WTC11 (cell line): ENCODE measurements around the gene HHAT. TPM values are rescaled to one million over a fixed set of nuclear protein-coding genes. Genes with fewer than 3 reads are reported as not detected.

Experiments
- ATAC-seq: fragments of 200-7000 bp; cut with Tn5 transposase; 2 replicates; pipeline ENCODE4 v1.10.0; 2021; ENCODE audit warnings: mild to moderate bottlenecking, moderate library complexity
- CTCF ChIA-PET: fragments of 300-600 bp; sonication (Branson Sonifier 250); formaldehyde crosslinking; loops from one replicate; lab custom pipeline; 2021; ENCODE audit warnings: antibody characterized with exemption; lab: Charles Lee
- POLR2A ChIA-PET: fragments of 350-600 bp; sonication (Branson Sonifier 250); formaldehyde crosslinking; loops from one replicate; lab custom pipeline; 2021; ENCODE audit warnings: antibody characterized with exemption; lab: Charles Lee
- DNase-seq: peaks from one replicate; pipeline ENCODE4 v3.0.0; 2021; ENCODE audit warnings: low spot score
- H3K27ac Mint-ChIP-seq: 2 replicates; pipeline ENCODE4 v1.8.0; 2021; ENCODE audit warnings: mixed read lengths
- H3K27me3 Mint-ChIP-seq: 2 replicates; pipeline ENCODE4 v1.8.0; 2021; ENCODE audit warnings: low read depth, mild to moderate bottlenecking, moderate library complexity, mixed read lengths
- H3K36me3 Mint-ChIP-seq: 2 replicates; pipeline ENCODE4 v1.8.0; 2021; ENCODE audit warnings: mixed read lengths
- H3K4me1 Mint-ChIP-seq: 2 replicates; pipeline ENCODE4 v1.8.0; 2022; ENCODE audit warnings: mixed read lengths
- H3K4me3 Mint-ChIP-seq: 2 replicates; pipeline ENCODE4 v1.8.0; 2021; ENCODE audit warnings: mild to moderate bottlenecking, moderate library complexity, mixed read lengths
- H3K9me3 Mint-ChIP-seq: 2 replicates; pipeline ENCODE4 v1.8.0; 2021; ENCODE audit warnings: mixed read lengths
- CREB1 ChIP-seq: sonication (generic); formaldehyde crosslinking; IDR thresholded peaks from 2 replicates; pipeline ENCODE4 v1.8.0; 2023; ENCODE audit warnings: mild to moderate bottlenecking, missing genetic modification reagents
- ELF4 ChIP-seq: sonication (generic); formaldehyde crosslinking; IDR thresholded peaks from 2 replicates; pipeline ENCODE4 v1.8.1; 2022; ENCODE audit warnings: low read depth, mild to moderate bottlenecking, moderate library complexity, missing genetic modification reagents
- FOXP1 ChIP-seq: sonication (generic); formaldehyde crosslinking; IDR thresholded peaks from 2 replicates; pipeline ENCODE4 v1.8.0; 2022; ENCODE audit warnings: missing genetic modification reagents, mild to moderate bottlenecking, moderate library complexity, borderline replicate concordance
- IRF2 ChIP-seq: sonication (generic); formaldehyde crosslinking; IDR thresholded peaks from 2 replicates; pipeline ENCODE4 v1.8.0; 2022; ENCODE audit warnings: low read depth, missing genetic modification reagents, borderline replicate concordance
- MYBL2 ChIP-seq: sonication (generic); formaldehyde crosslinking; IDR thresholded peaks from 2 replicates; pipeline ENCODE4 v1.8.1; 2023; ENCODE audit warnings: mild to moderate bottlenecking, moderate library complexity, missing genetic modification reagents
- NR1H2 ChIP-seq: sonication (generic); formaldehyde crosslinking; IDR thresholded peaks from 2 replicates; pipeline ENCODE4 v1.9.0; 2021; ENCODE audit warnings: mild to moderate bottlenecking, moderate library complexity, missing genetic modification reagents
- NR2C2 ChIP-seq: sonication (generic); formaldehyde crosslinking; IDR thresholded peaks from 2 replicates; pipeline ENCODE4 v1.8.0; 2022; ENCODE audit warnings: mild to moderate bottlenecking, missing genetic modification reagents
- RELA ChIP-seq: sonication (generic); formaldehyde crosslinking; IDR thresholded peaks from 2 replicates; pipeline ENCODE4 v1.8.1; 2022; ENCODE audit warnings: missing genetic modification reagents, mild to moderate bottlenecking, borderline replicate concordance
- SOX15 ChIP-seq: fragments of 250-450 bp; sonication (Bioruptor Pico); IDR thresholded peaks from 2 replicates; pipeline ENCODE4 v1.9.0; 2021; ENCODE audit warnings: mild to moderate bottlenecking
- SP1 ChIP-seq: sonication (generic); formaldehyde crosslinking; conservative IDR thresholded peaks from 2 replicates; pipeline ENCODE4 v1.8.1; 2022; ENCODE audit warnings: missing genetic modification reagents
- TCF7 ChIP-seq: sonication (generic); formaldehyde crosslinking; IDR thresholded peaks from 2 replicates; pipeline ENCODE4 v1.8.0; 2022; ENCODE audit warnings: mild to moderate bottlenecking, low read depth, missing genetic modification reagents, moderate library complexity
- ZNF121 ChIP-seq: sonication (generic); formaldehyde crosslinking; IDR thresholded peaks from 2 replicates; pipeline ENCODE4 v1.8.0; 2023; ENCODE audit warnings: missing genetic modification reagents
- ZNF219 ChIP-seq: sonication (generic); formaldehyde crosslinking; IDR thresholded peaks from 2 replicates; pipeline ENCODE4 v1.8.0; 2023; ENCODE audit warnings: missing genetic modification reagents, mild to moderate bottlenecking, borderline replicate concordance
- ZNF232 ChIP-seq: sonication (generic); formaldehyde crosslinking; IDR thresholded peaks from 2 replicates; pipeline ENCODE4 v1.8.0; 2022; ENCODE audit warnings: mild to moderate bottlenecking, missing genetic modification reagents
- ZNF416 ChIP-seq: fragments of 250-450 bp; sonication (Bioruptor Pico); IDR thresholded peaks from 2 replicates; pipeline ENCODE4 v1.9.0; 2021; ENCODE audit warnings: mild to moderate bottlenecking, inconsistent platforms
- total RNA-seq: library from RNA; stranded (reverse); gene quantifications from 3 replicates; pipeline ENCODE4 v1.2.3, GENCODE V29; 2021
- TF ChIP-seq, protein P1 (sequence below): sonication (generic); formaldehyde crosslinking; IDR thresholded peaks from 2 replicates; pipeline ENCODE4 v1.8.1; 2022; ENCODE audit warnings: mild to moderate bottlenecking, missing genetic modification reagents, moderate library complexity, borderline replicate concordance
- TF ChIP-seq, protein P2 (sequence below): sonication (generic); formaldehyde crosslinking; IDR thresholded peaks from 2 replicates; pipeline ENCODE4 v1.8.1; 2022; ENCODE audit warnings: missing genetic modification reagents, borderline replicate concordance
- TF ChIP-seq, protein P3 (sequence below): sonication (generic); formaldehyde crosslinking; conservative IDR thresholded peaks from 2 replicates; pipeline ENCODE4 v1.8.1; 2022; ENCODE audit warnings: mild to moderate bottlenecking, missing genetic modification reagents
- TF ChIP-seq, protein P4 (sequence below): fragments of 250-450 bp; sonication (Bioruptor Pico); conservative IDR thresholded peaks from 2 replicates; pipeline ENCODE4 v1.9.0; 2021; ENCODE audit warnings: mild to moderate bottlenecking
- TF ChIP-seq, protein P5 (sequence below): fragments of 250-450 bp; sonication (Bioruptor Pico); IDR thresholded peaks from 2 replicates; pipeline ENCODE4 v1.8.0; 2021; ENCODE audit warnings: mild to moderate bottlenecking
- TF ChIP-seq, protein P6 (sequence below): fragments of 250-450 bp; sonication (Bioruptor Pico); IDR thresholded peaks from 2 replicates; pipeline ENCODE4 v1.9.0; 2021; ENCODE audit warnings: mild to moderate bottlenecking
- TF ChIP-seq, protein P7 (sequence below): sonication (generic); formaldehyde crosslinking; IDR thresholded peaks from 2 replicates; pipeline ENCODE4 v1.8.0; 2022; ENCODE audit warnings: mild to moderate bottlenecking, missing genetic modification reagents

Gene HHAT
- total RNA-seq, 1 experiment from 2014 or later: 0.39 TPM

DNA sequence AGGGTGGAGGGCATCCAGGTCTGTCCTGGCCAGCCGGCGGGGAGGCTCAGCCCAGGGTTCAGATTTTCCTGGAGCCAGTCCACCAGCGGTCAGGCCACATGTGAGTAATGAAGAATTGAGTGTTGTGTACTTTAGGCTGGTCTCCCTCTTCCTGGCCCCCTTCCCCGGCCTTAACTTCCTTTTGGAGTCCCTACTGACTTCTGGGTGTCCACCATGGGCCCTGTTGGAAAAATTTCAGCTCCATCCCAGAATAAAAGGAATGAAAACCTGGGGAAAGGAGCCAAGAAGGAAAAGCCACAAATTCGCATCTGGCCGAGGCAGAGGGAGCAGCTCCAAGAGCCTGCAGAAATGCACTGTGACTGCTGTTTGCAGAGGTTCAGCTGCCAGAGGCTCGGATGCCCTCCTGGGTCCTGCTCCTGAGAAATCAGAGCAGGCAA lies 35.5 kb upstream of the HHAT start (continued):
- TF ChIP-seq FOXP1 (CRISPR knock-in tag): no peak
- TF ChIP-seq IRF2 (CRISPR knock-in tag): no peak

DNA sequence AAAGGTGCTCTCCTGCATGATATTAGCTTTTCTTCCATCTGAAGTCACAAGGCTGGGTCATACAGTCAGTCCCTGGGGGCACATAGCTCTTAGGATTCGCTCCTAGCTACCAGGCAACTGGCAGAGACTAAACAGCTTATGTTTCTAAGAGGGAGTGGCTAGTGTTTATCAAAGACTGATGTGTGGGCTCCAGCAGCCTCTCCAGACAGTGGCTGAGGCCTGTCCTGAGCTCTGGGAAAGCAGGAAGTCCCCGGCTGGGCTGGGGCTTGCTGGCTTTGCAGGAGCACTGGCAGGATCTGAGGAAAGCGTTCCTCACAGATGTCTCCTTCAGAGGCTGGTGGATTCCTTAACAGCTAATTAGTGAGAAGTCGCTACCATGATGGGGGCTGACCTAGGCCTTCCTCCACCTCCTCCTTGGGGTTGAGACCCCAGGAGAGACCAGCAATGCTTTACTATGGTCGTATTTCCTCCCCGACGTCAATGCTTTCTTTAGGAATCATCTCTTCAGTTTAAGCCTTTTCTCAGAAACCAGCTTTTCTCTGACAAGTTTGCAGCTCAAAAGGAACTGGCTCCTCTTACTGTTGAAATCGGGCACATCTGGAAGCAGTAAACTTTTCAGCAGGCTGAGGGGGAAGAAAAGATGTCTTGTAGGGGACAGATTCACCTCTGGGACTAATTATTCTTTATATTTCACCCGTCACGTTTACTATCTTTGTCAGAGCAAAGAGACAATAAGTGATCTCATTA lies 33.5 kb upstream of the HHAT start:
- Mint-ChIP-seq H3K4me1 (peaks cover 57% of the 10 kb centered on the region), H3K36me3 (no peaks in the 10 kb centered on the region), H3K27ac (no peak overlapping the region), H3K4me3 (no peak overlapping the region), H3K9me3 (peaks cover 3% of the 10 kb centered on the region; the same call in 1 of the 2 replicates), H3K27me3 (peaks cover 30% of the 10 kb centered on the region)
- peak; percentile 49 for DNase-seq
- CTCF ChIA-PET: interaction anchor here (1.0 to 2.5 kb wide), 7 partner anchors 16 to 395 kb away, joined by 3 to 9 read pairs (median 6); no protein-coding TSS in a partner anchor
- POLR2A ChIA-PET: interaction anchor here (1.1 kb wide), 1 partner anchor 43 kb away, joined by 3 read pairs; no protein-coding TSS in a partner anchor
- ATAC-seq: peak; percentile 63
- TF ChIP-seq, protein P1, sequence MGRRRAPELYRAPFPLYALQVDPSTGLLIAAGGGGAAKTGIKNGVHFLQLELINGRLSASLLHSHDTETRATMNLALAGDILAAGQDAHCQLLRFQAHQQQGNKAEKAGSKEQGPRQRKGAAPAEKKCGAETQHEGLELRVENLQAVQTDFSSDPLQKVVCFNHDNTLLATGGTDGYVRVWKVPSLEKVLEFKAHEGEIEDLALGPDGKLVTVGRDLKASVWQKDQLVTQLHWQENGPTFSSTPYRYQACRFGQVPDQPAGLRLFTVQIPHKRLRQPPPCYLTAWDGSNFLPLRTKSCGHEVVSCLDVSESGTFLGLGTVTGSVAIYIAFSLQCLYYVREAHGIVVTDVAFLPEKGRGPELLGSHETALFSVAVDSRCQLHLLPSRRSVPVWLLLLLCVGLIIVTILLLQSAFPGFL: no peak
- TF ChIP-seq, protein P2, sequence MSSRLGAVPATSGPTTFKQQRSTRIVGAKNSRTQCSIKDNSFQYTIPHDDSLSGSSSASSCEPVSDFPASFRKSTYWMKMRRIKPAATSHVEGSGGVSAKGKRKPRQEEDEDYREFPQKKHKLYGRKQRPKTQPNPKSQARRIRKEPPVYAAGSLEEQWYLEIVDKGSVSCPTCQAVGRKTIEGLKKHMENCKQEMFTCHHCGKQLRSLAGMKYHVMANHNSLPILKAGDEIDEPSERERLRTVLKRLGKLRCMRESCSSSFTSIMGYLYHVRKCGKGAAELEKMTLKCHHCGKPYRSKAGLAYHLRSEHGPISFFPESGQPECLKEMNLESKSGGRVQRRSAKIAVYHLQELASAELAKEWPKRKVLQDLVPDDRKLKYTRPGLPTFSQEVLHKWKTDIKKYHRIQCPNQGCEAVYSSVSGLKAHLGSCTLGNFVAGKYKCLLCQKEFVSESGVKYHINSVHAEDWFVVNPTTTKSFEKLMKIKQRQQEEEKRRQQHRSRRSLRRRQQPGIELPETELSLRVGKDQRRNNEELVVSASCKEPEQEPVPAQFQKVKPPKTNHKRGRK (CRISPR knock-in tag): no peak
- no peak for TF ChIP-seq MYBL2 (CRISPR knock-in tag)
- TF ChIP-seq ZNF416 (CRISPR knock-in tag): no peak
- TF ChIP-seq SP1 (CRISPR knock-in tag): no peak
- TF ChIP-seq, protein P3, sequence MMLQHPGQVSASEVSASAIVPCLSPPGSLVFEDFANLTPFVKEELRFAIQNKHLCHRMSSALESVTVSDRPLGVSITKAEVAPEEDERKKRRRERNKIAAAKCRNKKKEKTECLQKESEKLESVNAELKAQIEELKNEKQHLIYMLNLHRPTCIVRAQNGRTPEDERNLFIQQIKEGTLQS (CRISPR knock-in tag): no peak
- no peak for TF ChIP-seq RELA (CRISPR knock-in tag)
- TF ChIP-seq, protein P4, sequence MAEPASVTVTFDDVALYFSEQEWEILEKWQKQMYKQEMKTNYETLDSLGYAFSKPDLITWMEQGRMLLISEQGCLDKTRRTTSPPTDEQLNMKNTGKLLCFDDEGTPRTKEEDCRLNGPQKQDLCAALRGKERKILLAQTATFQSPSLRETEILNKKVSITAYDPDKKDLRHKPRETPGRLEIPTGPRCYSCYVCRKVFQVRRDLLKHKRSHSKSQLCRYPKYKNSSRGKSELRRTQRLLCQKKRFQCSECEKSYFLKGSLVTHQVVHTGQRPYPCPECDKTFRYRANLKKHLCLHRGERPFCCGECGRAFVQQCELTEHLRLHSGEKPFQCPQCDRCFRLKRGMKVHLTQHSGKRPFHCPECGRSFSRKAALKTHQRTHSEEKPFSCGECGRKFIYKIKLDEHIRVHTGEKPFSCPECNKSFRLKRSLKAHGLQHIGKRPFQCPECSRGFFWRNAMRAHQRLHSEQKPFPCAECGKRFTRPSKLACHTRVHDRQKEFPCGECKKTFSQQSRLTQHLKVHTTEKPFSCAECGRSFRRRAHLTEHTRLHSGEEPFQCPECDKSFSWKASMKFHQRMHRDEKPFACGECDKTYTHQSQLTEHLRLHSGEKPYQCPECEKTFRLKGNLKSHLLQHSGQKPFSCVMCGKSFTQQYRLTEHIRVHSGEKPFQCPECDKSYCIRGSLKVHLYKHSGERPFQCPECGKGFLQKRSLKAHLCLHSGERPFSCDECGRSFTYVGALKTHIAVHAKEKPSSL (CRISPR knock-in tag): no peak
- no peak for TF ChIP-seq ELF4 (CRISPR knock-in tag)
- TF ChIP-seq SOX15 (CRISPR knock-in tag): no peak
- TF ChIP-seq NR2C2 (CRISPR knock-in tag): no peak
- TF ChIP-seq NR1H2 (CRISPR knock-in tag): no peak
- no peak for TF ChIP-seq ZNF232 (CRISPR knock-in tag)
- no peak for TF ChIP-seq TCF7 (CRISPR knock-in tag)
- TF ChIP-seq ZNF121 (CRISPR knock-in tag): no peak
- TF ChIP-seq CREB1 (CRISPR knock-in tag): no peak
- TF ChIP-seq, protein P5, sequence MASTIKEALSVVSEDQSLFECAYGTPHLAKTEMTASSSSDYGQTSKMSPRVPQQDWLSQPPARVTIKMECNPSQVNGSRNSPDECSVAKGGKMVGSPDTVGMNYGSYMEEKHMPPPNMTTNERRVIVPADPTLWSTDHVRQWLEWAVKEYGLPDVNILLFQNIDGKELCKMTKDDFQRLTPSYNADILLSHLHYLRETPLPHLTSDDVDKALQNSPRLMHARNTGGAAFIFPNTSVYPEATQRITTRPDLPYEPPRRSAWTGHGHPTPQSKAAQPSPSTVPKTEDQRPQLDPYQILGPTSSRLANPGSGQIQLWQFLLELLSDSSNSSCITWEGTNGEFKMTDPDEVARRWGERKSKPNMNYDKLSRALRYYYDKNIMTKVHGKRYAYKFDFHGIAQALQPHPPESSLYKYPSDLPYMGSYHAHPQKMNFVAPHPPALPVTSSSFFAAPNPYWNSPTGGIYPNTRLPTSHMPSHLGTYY: no peak
- TF ChIP-seq, protein P6, sequence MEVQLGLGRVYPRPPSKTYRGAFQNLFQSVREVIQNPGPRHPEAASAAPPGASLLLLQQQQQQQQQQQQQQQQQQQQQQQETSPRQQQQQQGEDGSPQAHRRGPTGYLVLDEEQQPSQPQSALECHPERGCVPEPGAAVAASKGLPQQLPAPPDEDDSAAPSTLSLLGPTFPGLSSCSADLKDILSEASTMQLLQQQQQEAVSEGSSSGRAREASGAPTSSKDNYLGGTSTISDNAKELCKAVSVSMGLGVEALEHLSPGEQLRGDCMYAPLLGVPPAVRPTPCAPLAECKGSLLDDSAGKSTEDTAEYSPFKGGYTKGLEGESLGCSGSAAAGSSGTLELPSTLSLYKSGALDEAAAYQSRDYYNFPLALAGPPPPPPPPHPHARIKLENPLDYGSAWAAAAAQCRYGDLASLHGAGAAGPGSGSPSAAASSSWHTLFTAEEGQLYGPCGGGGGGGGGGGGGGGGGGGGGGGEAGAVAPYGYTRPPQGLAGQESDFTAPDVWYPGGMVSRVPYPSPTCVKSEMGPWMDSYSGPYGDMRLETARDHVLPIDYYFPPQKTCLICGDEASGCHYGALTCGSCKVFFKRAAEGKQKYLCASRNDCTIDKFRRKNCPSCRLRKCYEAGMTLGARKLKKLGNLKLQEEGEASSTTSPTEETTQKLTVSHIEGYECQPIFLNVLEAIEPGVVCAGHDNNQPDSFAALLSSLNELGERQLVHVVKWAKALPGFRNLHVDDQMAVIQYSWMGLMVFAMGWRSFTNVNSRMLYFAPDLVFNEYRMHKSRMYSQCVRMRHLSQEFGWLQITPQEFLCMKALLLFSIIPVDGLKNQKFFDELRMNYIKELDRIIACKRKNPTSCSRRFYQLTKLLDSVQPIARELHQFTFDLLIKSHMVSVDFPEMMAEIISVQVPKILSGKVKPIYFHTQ (CRISPR knock-in tag): no peak
- TF ChIP-seq, protein P7, sequence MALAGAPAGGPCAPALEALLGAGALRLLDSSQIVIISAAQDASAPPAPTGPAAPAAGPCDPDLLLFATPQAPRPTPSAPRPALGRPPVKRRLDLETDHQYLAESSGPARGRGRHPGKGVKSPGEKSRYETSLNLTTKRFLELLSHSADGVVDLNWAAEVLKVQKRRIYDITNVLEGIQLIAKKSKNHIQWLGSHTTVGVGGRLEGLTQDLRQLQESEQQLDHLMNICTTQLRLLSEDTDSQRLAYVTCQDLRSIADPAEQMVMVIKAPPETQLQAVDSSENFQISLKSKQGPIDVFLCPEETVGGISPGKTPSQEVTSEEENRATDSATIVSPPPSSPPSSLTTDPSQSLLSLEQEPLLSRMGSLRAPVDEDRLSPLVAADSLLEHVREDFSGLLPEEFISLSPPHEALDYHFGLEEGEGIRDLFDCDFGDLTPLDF: no peak
- TF ChIP-seq ZNF219: no peak
